Activated CD4-positive, alpha-beta memory T cell treated with anti-CD3 and anti-CD28 coated beads for 36 hours (primary cell): Measurements from ENCODE around the gene GET3. TPM values are rescaled to one million over a fixed set of nuclear protein-coding genes. Genes with fewer than 3 reads are reported as not detected.
"Not testable (repeated sequence)": the region's sequence is repeated elsewhere in the genome, so short reads cannot be mapped to it uniquely, and the experiment has no call there.

Source experiments
- CTCF ChIA-PET: fragments of 350-600 bp; sonication (Branson Sonifier 250); formaldehyde crosslinking; loops from one replicate; lab custom pipeline; 2021; ENCODE audit warnings: antibody characterized with exemption, inconsistent platforms; lab: Charles Lee
- POLR2A ChIA-PET: fragments of 350-600 bp; sonication (Branson Sonifier 250); formaldehyde crosslinking; loops from one replicate; lab custom pipeline; 2021; ENCODE audit warnings: antibody characterized with exemption; lab: Charles Lee
- DNase-seq: peaks from one replicate; pipeline ENCODE4 v3.0.0-alpha.2; 2020
- H3K27ac Mint-ChIP-seq: one replicate; pipeline ENCODE4 v1.8.0; 2021; ENCODE audit warnings: mixed read lengths
- H3K27me3 Mint-ChIP-seq: one replicate; pipeline ENCODE4 v1.8.0; 2021; ENCODE audit warnings: mixed read lengths
- H3K36me3 Mint-ChIP-seq: one replicate; pipeline ENCODE4 v1.8.0; 2021; ENCODE audit warnings: mixed read lengths
- H3K4me1 Mint-ChIP-seq: one replicate; pipeline ENCODE4 v1.8.0; 2021; ENCODE audit warnings: low read depth, mixed read lengths
- H3K4me3 Mint-ChIP-seq: one replicate; pipeline ENCODE4 v1.8.0; 2021; ENCODE audit warnings: mild to moderate bottlenecking, mixed read lengths
- H3K9me3 Mint-ChIP-seq: one replicate; pipeline ENCODE4 v1.8.0; 2021; ENCODE audit warnings: mixed read lengths
- intact Hi-C: fragments of 100-400 bp; cut with micrococcal nuclease; formaldehyde crosslinking; loops from one replicate; pipeline ENCODE4 v1.15.1; 2023
- microRNA-seq: library from miRNA; unstranded; fragments of <30 nt; microRNA quantifications from one replicate; pipeline ENCODE4 v1.2.0, GENCODE V29; 2022; ENCODE audit warnings: borderline number of aligned reads, borderline microRNAs expressed, borderline replicate concordance
- total RNA-seq, 2 experiments: library from RNA; stranded (reverse); gene quantifications; one replicate each; pipeline ENCODE4 v1.2.3, GENCODE V29; 2021

The GET3 gene
- total RNA-seq, 2 experiments from 2014 or later = 54.2 TPM

GRCh38 chr19:12794196-12794941 lies 57.1 kb downstream of the GET3 start:
- ChIA-PET POLR2A (interaction anchor here (0.7 to 5.5 kb wide), 4 partner anchors 11 to 130 kb away, joined by 3 to 89 read pairs (median 20); no protein-coding TSS in a partner anchor), CTCF (interaction anchor here (0.9 to 18.0 kb wide), 6 partner anchors 12 to 55 kb away, joined by 3 to 636 read pairs (median 30); partner anchors contain the start of genes HOOK2 and RNASEH2A)
- peak overlapping the region; percentile 81 for H3K4me3 Mint-ChIP-seq
- H3K9me3 Mint-ChIP-seq = no peaks in the 10 kb centered on the region
- H3K36me3 Mint-ChIP-seq = peaks cover 30% of the 10 kb centered on the region
- peak overlapping the region; percentile 92 for H3K27ac Mint-ChIP-seq
- intact Hi-C loops = loop anchor here (5.0 kb wide), 5 partner anchors 72 to 1053 kb away; partner anchors contain the start of genes IER2, STX10, TNPO2 and ZNF490
- peak; percentile 21 for DNase-seq
- H3K27me3 Mint-ChIP-seq = no peaks in the 10 kb centered on the region
- H3K4me1 Mint-ChIP-seq = peaks cover 24% of the 10 kb centered on the region

DNA sequence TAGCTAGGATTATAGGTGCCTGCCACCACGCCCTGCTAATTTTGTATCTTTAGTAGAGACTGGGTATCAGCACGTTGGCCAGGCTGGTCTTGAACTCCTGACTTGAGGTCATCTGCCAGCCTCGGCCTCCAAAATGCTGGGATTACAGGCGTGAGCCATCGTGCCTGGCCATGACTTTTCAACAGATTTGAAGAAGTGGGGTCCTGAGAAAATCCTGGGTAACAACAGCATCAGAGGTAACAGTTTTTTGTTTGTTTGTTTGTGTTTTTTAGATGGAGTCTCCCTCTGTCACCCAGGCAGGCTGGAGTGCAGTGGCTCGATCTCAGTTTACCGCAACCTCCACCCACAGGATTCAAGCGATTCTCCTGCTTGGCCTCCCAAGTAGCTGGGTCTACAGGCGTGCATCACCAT lies 57.7 kb downstream of the GET3 start:
- no peak for DNase-seq
- intact Hi-C loops = loop anchor here (5.0 kb wide), 5 partner anchors 73 to 1052 kb away; partner anchors contain the start of genes IER2, STX10, TNPO2 and ZNF490
- Mint-ChIP-seq H3K4me1 (peaks cover 24% of the 10 kb centered on the region), H3K36me3 (peaks cover 36% of the 10 kb centered on the region), H3K9me3 (no peaks in the 10 kb centered on the region), H3K27ac (peak overlapping the region; percentile 92), H3K4me3 (peak overlapping the region; percentile 81), H3K27me3 (no peaks in the 10 kb centered on the region)
- ChIA-PET CTCF (interaction anchor here (1.3 to 18.0 kb wide), 10 partner anchors 11 to 123 kb away, joined by 4 to 636 read pairs (median 10); partner anchors contain the start of genes DHPS, HOOK2, RNASEH2A and TRIR), POLR2A (interaction anchor here (0.7 to 5.5 kb wide), 4 partner anchors 12 to 130 kb away, joined by 3 to 89 read pairs (median 20); no protein-coding TSS in a partner anchor)

DNA sequence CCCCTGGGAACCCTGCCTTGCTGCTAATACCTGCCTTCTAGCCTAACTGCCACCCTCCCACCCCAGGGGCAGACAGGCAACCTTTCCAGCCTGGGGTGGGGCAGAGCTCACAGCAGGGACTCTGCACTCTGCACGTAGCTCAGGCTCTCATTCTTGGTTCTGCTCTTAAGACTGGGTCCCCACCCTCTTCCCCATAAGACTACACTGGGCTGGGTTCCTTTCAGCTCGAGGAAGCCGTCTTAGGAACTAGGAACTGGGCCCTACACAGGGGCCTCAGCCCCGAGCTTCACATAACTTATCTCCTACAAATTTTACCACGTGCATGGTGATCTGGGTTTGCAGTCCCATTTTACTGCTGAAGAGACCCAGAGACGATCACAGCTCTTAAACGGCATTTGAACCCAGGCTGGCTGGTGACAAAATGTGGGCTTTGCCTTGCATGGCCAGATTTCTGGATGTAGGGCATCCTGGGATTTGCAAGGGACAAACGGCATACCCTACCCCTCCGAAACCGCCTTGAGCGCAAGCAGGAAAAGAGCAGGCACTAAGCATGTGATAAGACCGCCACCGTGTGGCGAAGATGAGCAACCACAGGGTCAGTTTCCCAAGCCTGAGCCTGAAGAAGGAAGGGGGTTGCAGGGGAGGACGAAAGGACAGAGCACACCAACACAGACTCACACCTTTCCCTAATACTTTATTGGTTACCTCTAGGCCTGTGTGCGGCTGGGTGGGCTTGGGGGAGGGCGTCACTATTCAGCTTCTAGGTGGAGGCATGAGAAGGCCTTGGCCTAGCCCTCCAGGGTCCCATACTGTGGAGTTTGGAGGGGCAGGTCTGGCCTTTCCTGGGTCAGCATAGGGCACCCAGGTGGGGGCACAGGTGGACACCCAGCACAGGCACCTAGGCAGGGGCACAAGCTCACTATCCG lies 59.1 kb downstream of the GET3 start:
- CTCF ChIA-PET = interaction anchor here (0.6 to 18.0 kb wide), 31 partner anchors 9 to 464 kb away, joined by 3 to 636 read pairs (median 4); partner anchors contain the start of genes DHPS, GCDH, GET3 and HOOK2
- H3K27me3 Mint-ChIP-seq = no peaks in the 10 kb centered on the region
- H3K9me3 Mint-ChIP-seq = no peaks in the 10 kb centered on the region
- H3K27ac Mint-ChIP-seq = peak overlapping the region; percentile 83
- peaks cover 36% of the 10 kb centered on the region for H3K36me3 Mint-ChIP-seq
- H3K4me1 Mint-ChIP-seq = peaks cover 35% of the 10 kb centered on the region
- peak overlapping the region; percentile 62 for H3K4me3 Mint-ChIP-seq
- POLR2A ChIA-PET = interaction anchor here (0.8 to 2.9 kb wide), 9 partner anchors 10 to 39 kb away, joined by 3 to 19 read pairs (median 5); partner anchors contain the start of gene RNASEH2A
- intact Hi-C loops = loop anchor here (1.0 kb wide), 3 partner anchors 19 to 36 kb away; no protein-coding TSS in a partner anchor
- peak; percentile 84 for DNase-seq

- Mint-ChIP-seq H3K4me1 (peaks cover 36% of the 10 kb centered on the region), H3K4me3 (no peak overlapping the region), H3K27ac (peak overlapping the region; percentile 83), H3K9me3 (no peaks in the 10 kb centered on the region), H3K36me3 (peaks cover 30% of the 10 kb centered on the region), H3K27me3 (no peaks in the 10 kb centered on the region)
- DNase-seq = no peak
- intact Hi-C loops = no loop called here
- ChIA-PET CTCF (interaction anchor here (1.2 to 18.0 kb wide), 12 partner anchors 9 to 135 kb away, joined by 3 to 636 read pairs (median 8); partner anchors contain the start of genes GET3, HOOK2, RNASEH2A and RTBDN), POLR2A (interaction anchor here (1.1 kb wide), 1 partner anchor 9 kb away, joined by 3 read pairs; the partner anchor contains the start of gene RNASEH2A)
These were observed 59.9 kb downstream of the GET3 start for GRCh38 chr19:12797141-12797587.

DNA sequence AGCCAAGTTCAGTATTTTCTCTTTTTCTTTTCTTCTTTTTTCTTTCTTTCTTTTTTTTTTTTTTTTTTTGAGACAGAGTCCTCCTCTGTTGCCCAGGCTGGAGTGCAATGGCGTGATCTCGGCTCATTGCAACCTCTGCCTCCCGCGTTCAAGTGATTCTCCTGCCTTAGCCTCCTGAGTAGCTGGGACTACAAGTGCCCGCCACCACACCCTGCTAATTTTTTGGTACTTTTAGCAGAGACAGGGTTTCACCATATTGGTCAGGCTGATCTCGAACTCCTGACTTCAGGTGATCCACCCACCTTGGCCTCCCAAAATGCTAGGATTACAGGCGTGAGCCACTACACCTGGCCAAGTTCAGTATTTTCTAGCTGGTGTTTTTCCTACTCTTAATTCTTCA lies 60.3 kb downstream of the GET3 start:
- CTCF ChIA-PET = interaction anchor here (1.6 to 18.0 kb wide), 8 partner anchors 9 to 76 kb away, joined by 4 to 636 read pairs (median 19); partner anchors contain the start of genes HOOK2, RNASEH2A and TNPO2
- peaks cover 41% of the 10 kb centered on the region for H3K4me1 Mint-ChIP-seq
- not testable (repeated sequence) for H3K27ac Mint-ChIP-seq

More for the DNA sequence above, 60.3 kb downstream of the GET3 start:
- peaks cover 27% of the 10 kb centered on the region for H3K36me3 Mint-ChIP-seq
- H3K4me3 Mint-ChIP-seq, H3K27me3 Mint-ChIP-seq, DNase-seq, H3K9me3 Mint-ChIP-seq, intact Hi-C loops: not testable (repeated sequence)
- POLR2A ChIA-PET = interaction anchor here (1.1 to 1.7 kb wide), 2 partner anchors 9 to 15 kb away, joined by 3 read pairs; partner anchors contain the start of gene RNASEH2A

Small RNAs within 50 kb of the gene (microRNA-seq; reads per million reads assigned to microRNA genes)
- gene MIR5684 = not detected

Other genes with a start within 250 kb of the GET3 start
- gene ZNF564, start 186.0 kb upstream of the GET3 start, total RNA-seq = 1 to 10 TPM; 6.5 to 7.0 TPM
- gene ZNF490, start 126.7 kb upstream of the GET3 start, total RNA-seq = 1 to 10 TPM; 6.9 to 7.0 TPM
- gene ZNF791, start 126.6 kb upstream of the GET3 start, total RNA-seq = 10 to 100 TPM; 18.2 to 19.1 TPM
- gene MAN2B1, start 70.8 kb upstream of the GET3 start, total RNA-seq = 100 to 1,000 TPM; 123 to 127 TPM
- gene WDR83, start 70.7 kb upstream of the GET3 start, total RNA-seq = 10 to 100 TPM; 17.1 to 17.8 TPM
- 100 to 1,000 TPM; 126 to 127 TPM for gene DHPS, start 55.6 kb upstream of the GET3 start, total RNA-seq
- gene GNG14, start 49.5 kb upstream of the GET3 start, total RNA-seq = not detected
- gene FBXW9, start 40.9 kb upstream of the GET3 start, total RNA-seq = 1 to 10 TPM; 6.6 to 7.0 TPM
- 10 to 100 TPM; 65.2 to 76.4 TPM for gene TNPO2, start 13.6 kb upstream of the GET3 start, total RNA-seq
- gene TRIR, start 2.8 kb upstream of the GET3 start, total RNA-seq = 100 to 1,000 TPM; 167 to 182 TPM
- gene BEST2, start 14.3 kb downstream of the GET3 start, total RNA-seq = not detected
- gene HOOK2, start 38.1 kb downstream of the GET3 start, total RNA-seq = 10 to 100 TPM; 20.2 to 22.2 TPM
- gene JUNB, start 54.0 kb downstream of the GET3 start, total RNA-seq = 100 to 1,000 TPM; 409 to 411 TPM
- gene PRDX2, start 64.3 kb downstream of the GET3 start, total RNA-seq = 100 to 1,000 TPM; 253 to 258 TPM
- 10 to 100 TPM; 42.4 to 44.6 TPM for gene THSD8, start 64.6 kb downstream of the GET3 start, total RNA-seq
- gene RNASEH2A, start 69.1 kb downstream of the GET3 start, total RNA-seq = 10 to 100 TPM; 61.9 to 66.8 TPM
- gene RTBDN, start 97.1 kb downstream of the GET3 start, total RNA-seq = not detected
- gene MAST1, start 101.0 kb downstream of the GET3 start, total RNA-seq = 1 to 10 TPM; 1.7 to 2.3 TPM
- 10 to 100 TPM; 27.0 to 27.5 TPM for gene DNASE2, start 144.0 kb downstream of the GET3 start, total RNA-seq
- gene KLF1, start 149.7 kb downstream of the GET3 start, total RNA-seq = under 1 TPM; 0.12 to 0.19 TPM
- 10 to 100 TPM; 33.6 to 34.4 TPM for gene GCDH, start 153.7 kb downstream of the GET3 start, total RNA-seq
- 1 to 10 TPM; 3.0 to 4.2 TPM for gene SYCE2, start 181.8 kb downstream of the GET3 start, total RNA-seq
- 100 to 1,000 TPM; 109 to 110 TPM for gene FARSA, start 196.2 kb downstream of the GET3 start, total RNA-seq
- gene CALR, start 201.1 kb downstream of the GET3 start, total RNA-seq = 100 to 1,000 TPM; 625 to 642 TPM
- 100 to 1,000 TPM; 190 to 194 TPM for gene RAD23A, start 208.4 kb downstream of the GET3 start, total RNA-seq
- gene GADD45GIP1, start 219.7 kb downstream of the GET3 start, total RNA-seq = 10 to 100 TPM; 31.2 to 32.6 TPM
- gene DAND5, start 232.1 kb downstream of the GET3 start, total RNA-seq = under 1 TPM in 1 of 2 experiments, not detected in 1; 0.12 TPM